ENCODE measurements around the gene STAC3. TPM values are rescaled to one million over a fixed set of nuclear protein-coding genes. Genes with fewer than 3 reads are reported as not detected.

STAC3 gene
- total and polyA plus RNA-seq, 2 of the 8 experiments (the other 6 are each of a cell fraction or from before 2014, with no cell fraction given): 0.70 to 1.3 TPM

GRCh38 chr12:57224973-57225679 is 25.9 kb downstream of the STAC3 start:
- H2BK15ac ChIP-seq (ENCODE audit: low read length): peak overlapping the region; percentile 99; the same call in 1 of the 2 replicates
- no peak overlapping the region for H3K14ac ChIP-seq (ENCODE audit: insufficient read length)
- no peak overlapping the region for H3K4ac ChIP-seq (replicated peaks; ENCODE audit: insufficient read length, low read depth, low read length)
- peaks cover 4 to 51% (median 30%) of the 10 kb centered on the region in 4 experiments for H3K4me1 ChIP-seq (replicated peaks in 1 of 4; ENCODE audit: control insufficient read depth in 3 of 4, insufficient read depth in 4 of 4, low read length in 3 of 4)
- no peaks in the 10 kb centered on the region for H3K79me1 ChIP-seq (ENCODE audit: low read depth, low read length)
- POLR2A ChIA-PET (ENCODE audit: partially characterized antibody): interaction anchor here (0.8 to 22.1 kb wide), 8 partner anchors 9 to 295 kb away, joined by 3 to 852 read pairs (median 4); partner anchors contain the start of genes DDIT3, INHBE, NXPH4 and SHMT2
- peak overlapping the region; percentile 81 for H2BK5ac ChIP-seq (ENCODE audit: low read depth, low read length)
- peak overlapping the region; percentile 46 for H4K5ac ChIP-seq (ENCODE audit: insufficient read length, low read depth, low read length)
- H2BK12ac ChIP-seq (ENCODE audit: low read depth, low read length): peak overlapping the region; percentile 99
- no peak overlapping the region for H3K56ac ChIP-seq (replicated peaks; ENCODE audit: insufficient read length, low read depth, low read length)
- peaks cover 8% of the 10 kb centered on the region for H3K23me2 ChIP-seq (ENCODE audit: low read depth, low read length)
- H2BK20ac ChIP-seq (ENCODE audit: low read length): peak overlapping the region; percentile 80; the same call in 1 of the 2 replicates
- no peak overlapping the region for H2BK120ac ChIP-seq (replicated peaks; ENCODE audit: low read depth, low read length)
- peaks cover under 1 to 1% of the 10 kb centered on the region in 2 experiments; a peak in 2 of 4 replicates for H3K79me2 ChIP-seq (ENCODE audit: control insufficient read depth in 1 of 2, insufficient read depth in 2 of 2, low read length in 2 of 2)
- no peak overlapping the region for H2AFZ ChIP-seq (ENCODE audit: low read length)
- FAIRE-seq (no peak), DNase-seq (ENCODE audit: low read depth in 1 of 2, low spot score in 2 of 2) (peak in 1 of 2 experiments; percentile 94)
- peaks cover 4 to 12% of the 10 kb centered on the region in 2 experiments for H4K20me1 ChIP-seq (replicated peaks in 1 of 2; ENCODE audit: control insufficient read depth in 1 of 2, insufficient read depth in 2 of 2, low read length in 2 of 2)
- WGBS, 2 experiments (ENCODE audit: extremely low coverage in 1 of 2, insufficient coverage in 1 of 2, insufficient read length in 1 of 2, insufficient replicate concordance in 2 of 2, low coverage in 1 of 2, low lambda C conversion rate in 2 of 2, missing lambda C conversion rate in 1 of 2): 9% methylated on average over 47 of the region's 61 CpGs; no CpG with 5 or more reads in 1 of the 2 experiments
- H3K36me3 ChIP-seq (ENCODE audit: control insufficient read depth in 2 of 4, insufficient read depth in 4 of 4, low read length in 3 of 4): no peaks in the 10 kb centered on the region
- peak overlapping the region; percentile 90 for H4K91ac ChIP-seq (replicated peaks; ENCODE audit: insufficient read length, low read length)
- H3K23ac ChIP-seq (ENCODE audit: insufficient read length): no peak overlapping the region
- no peak overlapping the region for H3K27ac ChIP-seq (ENCODE audit: low read depth, low read length)
- H2AK5ac ChIP-seq (ENCODE audit: low read depth, low read length): no peak overlapping the region
- H3K18ac ChIP-seq (ENCODE audit: extremely low read depth, low read length): peak overlapping the region; percentile 85
- peak overlapping the region; percentile 18 to 64 (median 23); a peak in 6 of 8 replicates for H3K4me3 ChIP-seq (ENCODE audit: extremely low read depth in 1 of 4, insufficient read depth in 2 of 4, low read depth in 3 of 4, low read length in 4 of 4)
- CTCF ChIA-PET (ENCODE audit: partially characterized antibody): interaction anchor here (0.5 to 27.9 kb wide), 16 partner anchors 7 to 261 kb away, joined by 3 to 726 read pairs (median 4); partner anchors contain the start of genes NXPH4 and STAC3
- no peaks in the 10 kb centered on the region for H3K9me3 ChIP-seq (ENCODE audit: insufficient read depth in 2 of 2, low read depth in 1 of 2, low read length in 1 of 2)
- peaks cover 51 to 76% (median 73%) of the 10 kb centered on the region in 4 experiments for H3K27me3 ChIP-seq (replicated peaks in 1 of 4; ENCODE audit: control insufficient read depth in 3 of 4, extremely low read depth in 1 of 4, insufficient read depth in 3 of 4, low read length in 3 of 4)
- peak overlapping the region; percentile 94 to 96 for H3K4me2 ChIP-seq (ENCODE audit: insufficient read depth in 1 of 2, low read depth in 2 of 2, low read length in 2 of 2)
- no peak overlapping the region for H3K9ac ChIP-seq (replicated peaks in 1 of 4; ENCODE audit: extremely low read depth in 1 of 4, low read depth in 3 of 4, low read length in 3 of 4)
- peak overlapping the region; percentile 87 for H4K8ac ChIP-seq (ENCODE audit: extremely low read depth, insufficient read depth, low read length)
- peak; percentile 56 for TF ChIP-seq ASH2L (IDR thresholded peaks at IDR 0.05; ENCODE audit: low read length)
- no peak for TF ChIP-seq BRCA1 (IDR thresholded peaks at IDR 0.05; ENCODE audit: low read depth, low read length)
- peak; percentile 21; the same call in 1 of the 2 replicates for TF ChIP-seq JUND (IDR thresholded peaks at IDR 0.05; ENCODE audit: low read length)
- no peak for TF ChIP-seq KDM5A (IDR thresholded peaks at IDR 0.05; ENCODE audit: low read length)
- TF ChIP-seq, protein P1, sequence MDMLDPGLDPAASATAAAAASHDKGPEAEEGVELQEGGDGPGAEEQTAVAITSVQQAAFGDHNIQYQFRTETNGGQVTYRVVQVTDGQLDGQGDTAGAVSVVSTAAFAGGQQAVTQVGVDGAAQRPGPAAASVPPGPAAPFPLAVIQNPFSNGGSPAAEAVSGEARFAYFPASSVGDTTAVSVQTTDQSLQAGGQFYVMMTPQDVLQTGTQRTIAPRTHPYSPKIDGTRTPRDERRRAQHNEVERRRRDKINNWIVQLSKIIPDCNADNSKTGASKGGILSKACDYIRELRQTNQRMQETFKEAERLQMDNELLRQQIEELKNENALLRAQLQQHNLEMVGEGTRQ (IDR thresholded peaks at IDR 0.05; ENCODE audit: low read length): no peak
- peak; percentile 68 for TF ChIP-seq SUZ12 (IDR thresholded peaks at IDR 0.05; ENCODE audit: low read length)
- TF ChIP-seq GABPA (IDR thresholded peaks at IDR 0.05; ENCODE audit: borderline replicate concordance, insufficient read depth, low read length): peak; percentile 76; the same call in 1 of the 2 replicates
- no peak for TF ChIP-seq PHF8 (conservative IDR thresholded peaks at IDR 0.05; ENCODE audit: low read depth, low read length)
- peak; percentile 77 for TF ChIP-seq YY1 (IDR thresholded peaks at IDR 0.05; ENCODE audit: low read depth, low read length)
- TF ChIP-seq EGR1 (IDR thresholded peaks at IDR 0.05; ENCODE audit: borderline replicate concordance, low read depth, low read length): 0 out of 2 replicates have a peak, but pooled peaks have one; percentile 47
